GM19455 (cell line): ENCODE results near the gene PCAT6.

Source experiments
- ATAC-seq: cut with Tn5 transposase; IDR thresholded peaks from one replicate; pipeline ENCODE4 v1.9.1; 2021; ENCODE audit not compliant: unreplicated experiment

Gene PCAT6

DNA sequence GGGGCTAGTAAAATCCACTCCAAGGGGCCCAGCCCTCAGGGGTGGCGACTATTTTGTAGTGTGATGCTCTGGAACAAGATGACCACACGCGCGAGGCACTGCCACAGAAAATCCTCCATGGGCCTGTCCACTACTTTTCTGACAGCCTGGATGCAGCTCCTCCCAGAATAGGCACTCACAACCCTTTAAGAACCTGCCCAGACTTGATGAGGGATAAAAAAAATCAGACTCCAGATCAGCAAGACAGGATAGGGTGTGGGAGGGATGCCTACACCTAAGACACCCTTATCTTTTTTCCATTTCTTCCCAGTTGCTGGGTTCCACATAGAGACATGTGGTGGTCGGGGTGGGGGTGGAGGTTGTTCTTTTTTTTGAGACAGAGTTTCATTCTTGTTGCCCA lies 33.5 kb downstream of the PCAT6 start:
- no peak for ATAC-seq

DNA sequence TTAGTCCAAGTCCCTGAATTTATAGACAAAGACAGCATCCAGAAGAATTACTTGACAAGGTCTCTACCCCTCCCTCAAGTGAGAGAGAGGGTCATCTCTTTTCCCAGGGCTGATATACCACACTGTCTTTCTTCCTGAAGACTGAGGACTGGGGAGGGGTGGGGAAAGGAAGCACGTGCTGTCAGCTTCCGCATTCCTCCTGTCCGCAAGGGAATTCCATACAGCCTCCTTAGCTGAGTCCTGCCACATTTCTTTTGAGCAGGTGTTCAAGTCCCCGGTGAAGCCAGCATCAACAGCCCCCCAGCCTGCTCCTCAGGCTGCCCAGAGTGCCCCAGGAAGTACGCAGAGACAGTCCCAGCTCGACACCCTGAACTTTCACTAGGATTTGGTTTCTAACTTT lies 34.2 kb downstream of the PCAT6 start:
- no peak for ATAC-seq

DNA sequence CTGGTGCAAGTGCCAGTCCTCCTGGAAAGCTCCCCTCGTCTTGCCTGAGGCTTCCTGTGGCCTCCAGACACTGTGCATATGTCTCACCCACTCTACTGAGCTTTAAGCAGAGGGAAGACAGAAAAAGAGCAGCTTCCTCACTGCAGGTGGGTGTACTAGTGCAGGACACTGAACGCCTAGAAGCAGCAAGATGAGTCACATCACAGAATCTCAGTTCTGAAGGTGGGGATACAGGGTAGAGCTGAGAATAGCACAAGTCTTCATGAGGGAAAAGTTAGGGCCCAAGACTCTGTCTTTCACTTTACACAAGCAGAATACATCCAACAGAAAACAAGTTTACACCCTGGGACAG lies 37.4 kb downstream of the PCAT6 start:
- ATAC-seq, result peak; percentile 81

DNA sequence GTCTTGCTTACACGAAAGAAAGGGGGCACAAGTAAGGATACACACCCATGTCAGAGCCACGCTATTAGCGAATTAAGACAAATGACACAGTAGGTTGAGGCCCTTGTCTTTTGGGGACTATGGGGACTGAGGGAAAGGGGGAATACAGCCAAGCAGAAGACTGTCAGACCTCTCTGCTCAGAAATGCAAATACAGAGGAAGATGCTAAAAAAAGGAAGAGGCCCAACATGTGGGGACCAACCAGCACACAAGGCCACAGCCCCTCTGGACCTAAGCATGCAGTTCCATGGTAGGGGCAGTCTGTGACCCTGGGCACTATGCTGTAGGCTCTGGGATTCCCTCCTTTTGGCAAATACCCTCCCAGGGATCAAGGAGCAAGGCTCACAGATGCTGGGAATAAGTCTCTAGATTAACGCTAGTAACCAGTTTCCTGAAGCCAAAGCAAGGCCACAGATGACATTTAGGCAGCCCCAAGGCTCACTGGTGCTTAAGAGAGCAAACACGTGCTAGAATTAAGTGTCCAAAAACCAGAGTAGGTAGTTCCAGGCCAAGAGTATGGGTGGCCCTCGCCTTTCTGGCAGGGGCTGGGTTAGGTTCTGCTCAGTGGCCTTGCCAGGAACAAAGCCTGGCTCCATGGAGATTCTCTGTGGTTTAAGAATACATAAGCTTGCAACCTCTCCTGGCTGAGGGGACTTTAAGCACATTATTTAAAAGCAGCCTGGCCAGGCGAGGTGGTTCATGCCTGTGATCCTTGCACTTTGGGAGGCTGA lies 40.0 kb downstream of the PCAT6 start:
- no peak for ATAC-seq

DNA sequence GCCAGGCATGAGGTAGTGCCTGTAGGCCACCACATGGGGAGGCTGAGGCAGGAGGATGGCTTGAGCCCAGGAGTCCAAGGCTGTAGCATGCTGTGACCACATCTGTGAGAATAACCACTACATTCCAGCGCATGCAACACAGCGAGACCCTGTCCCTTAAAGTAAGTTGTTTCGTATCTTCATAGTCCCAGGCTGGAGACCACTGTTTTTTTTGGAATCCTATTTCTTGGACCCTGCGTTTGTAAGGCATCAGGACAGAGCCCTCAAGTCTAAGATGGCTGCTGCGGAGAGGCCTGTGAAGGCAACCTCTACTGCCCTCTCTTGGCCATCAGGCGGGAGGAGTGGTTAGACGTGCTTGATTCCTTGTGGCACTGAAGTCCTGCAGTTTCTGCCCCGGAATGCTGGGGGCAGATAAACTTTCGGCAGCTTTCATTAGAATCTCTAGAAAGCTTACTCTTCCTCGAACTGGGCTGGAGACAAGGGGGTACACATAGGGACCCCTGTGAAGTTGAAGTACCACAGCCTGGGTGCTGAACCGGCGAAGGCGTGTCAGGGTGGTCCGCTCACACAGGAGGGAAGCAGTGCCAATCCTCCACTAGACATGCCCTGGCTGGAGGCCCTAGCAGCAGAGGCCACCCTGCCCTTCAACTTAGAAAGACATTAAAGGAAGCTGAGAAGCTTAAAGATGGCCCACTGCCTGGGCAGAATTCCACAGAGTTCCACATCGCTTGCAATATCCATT lies 41.6 kb downstream of the PCAT6 start:
- no peak for ATAC-seq

DNA sequence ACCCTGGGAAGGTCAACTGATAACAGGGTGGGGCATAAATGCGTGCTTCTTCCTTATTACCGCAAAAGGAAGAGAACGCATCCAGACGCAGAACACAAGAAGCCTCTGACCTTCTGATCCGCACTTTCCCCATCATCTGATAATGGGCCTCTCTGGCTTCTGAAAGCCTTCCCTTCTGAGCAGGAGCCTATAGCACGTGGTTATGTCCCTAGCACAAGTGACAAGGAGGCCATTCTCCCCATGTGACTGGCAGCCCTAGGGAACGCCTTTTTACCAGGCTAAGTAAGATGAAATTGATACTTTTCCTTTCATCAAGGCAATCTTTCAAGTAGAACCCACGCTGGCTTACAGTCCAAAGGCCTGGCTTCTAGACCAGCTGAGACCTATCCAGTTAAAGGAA lies 44.0 kb downstream of the PCAT6 start:
- no peak for ATAC-seq

DNA sequence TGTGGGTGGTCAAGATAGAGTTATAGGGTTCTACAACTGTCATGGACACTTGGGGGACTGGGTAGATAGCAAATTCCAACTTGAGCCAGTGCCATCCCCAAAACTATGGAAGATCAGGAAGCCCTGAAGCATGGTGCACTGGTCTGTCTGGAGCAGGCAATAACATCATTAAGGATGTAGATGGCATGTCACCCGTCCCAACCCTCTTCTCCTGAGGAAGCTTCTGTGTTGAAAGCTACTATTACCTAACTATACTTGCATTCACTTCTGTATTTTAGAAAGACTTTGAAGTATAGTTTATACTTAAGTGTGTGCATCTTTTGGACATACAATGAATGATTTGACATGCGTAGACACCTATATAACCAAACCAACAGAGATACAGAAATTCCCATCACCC lies 45.3 kb downstream of the PCAT6 start:
- no peak for ATAC-seq

DNA sequence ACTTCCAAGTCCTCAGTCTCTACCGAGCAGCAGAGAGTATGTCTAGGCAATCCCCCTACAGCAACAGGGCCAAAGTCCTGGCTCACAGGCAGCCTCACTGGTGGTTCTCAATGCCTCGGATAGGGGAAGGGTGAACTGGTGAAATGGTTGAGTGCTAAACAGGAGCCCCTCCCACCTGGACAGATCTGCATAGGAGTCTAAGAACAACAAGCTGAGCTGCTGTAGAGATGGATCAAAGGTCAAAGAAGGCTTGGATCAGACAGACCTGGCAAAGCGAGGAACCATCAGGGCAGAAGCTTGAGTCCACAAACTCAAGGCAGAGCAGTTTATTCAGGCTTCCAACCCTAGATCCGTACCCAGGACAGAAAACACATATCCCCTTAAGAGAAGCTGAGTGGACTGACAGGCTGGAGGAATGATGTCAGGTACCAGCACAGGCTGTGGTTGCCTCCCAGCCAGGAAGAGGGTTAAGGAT lies 46.4 kb downstream of the PCAT6 start:
- no peak for ATAC-seq

DNA sequence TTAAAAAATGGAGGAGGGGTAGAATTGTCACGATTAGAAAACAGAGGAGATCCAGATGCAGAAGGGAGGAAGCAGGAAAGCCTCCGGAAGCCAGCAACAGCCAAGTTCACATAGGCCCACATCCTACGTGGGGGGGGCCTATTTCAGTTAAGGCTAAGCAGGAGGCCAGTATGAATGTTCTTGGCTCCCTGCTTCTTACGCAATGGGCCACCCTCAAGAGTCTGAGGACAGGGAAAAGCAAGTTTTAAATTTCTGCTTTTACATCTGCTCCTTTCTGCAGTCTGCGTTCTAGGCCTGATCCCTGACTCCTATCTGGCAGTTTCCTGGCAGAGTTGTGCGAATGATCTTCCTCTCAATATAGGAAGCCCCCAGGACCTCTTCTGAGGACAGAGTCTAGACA lies 47.6 kb downstream of the PCAT6 start:
- ATAC-seq, result no peak

DNA sequence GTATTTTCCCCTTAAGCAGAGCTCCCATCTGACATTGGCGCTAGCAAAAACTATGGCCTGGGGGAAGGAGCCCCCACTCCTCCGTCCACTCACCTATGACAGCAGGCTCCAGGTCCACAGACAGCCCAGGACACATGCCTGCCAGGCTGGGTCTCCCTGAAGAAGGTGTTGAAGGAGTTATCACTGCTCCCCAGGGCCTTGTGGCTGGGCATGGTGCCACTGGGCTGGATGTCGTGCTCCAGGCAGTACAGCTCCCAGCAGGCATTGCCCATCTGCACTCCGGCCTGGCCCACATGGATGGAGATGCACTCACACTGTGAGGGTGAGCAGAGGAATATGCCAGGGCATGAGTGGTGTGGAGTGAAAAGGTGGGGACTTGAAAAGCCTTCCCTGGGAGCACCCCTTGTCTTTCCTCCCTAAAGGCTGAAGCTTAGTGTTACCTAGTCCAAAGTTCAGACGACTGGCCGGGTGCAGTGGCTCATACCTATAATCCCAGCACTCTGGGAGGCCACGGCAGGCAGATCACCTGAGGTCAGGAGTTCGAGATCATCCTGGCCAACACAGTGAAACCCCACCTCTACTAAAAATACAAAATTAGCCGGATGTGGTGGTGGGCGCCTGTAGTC lies 48.1 kb downstream of the PCAT6 start:
- no peak for ATAC-seq

DNA sequence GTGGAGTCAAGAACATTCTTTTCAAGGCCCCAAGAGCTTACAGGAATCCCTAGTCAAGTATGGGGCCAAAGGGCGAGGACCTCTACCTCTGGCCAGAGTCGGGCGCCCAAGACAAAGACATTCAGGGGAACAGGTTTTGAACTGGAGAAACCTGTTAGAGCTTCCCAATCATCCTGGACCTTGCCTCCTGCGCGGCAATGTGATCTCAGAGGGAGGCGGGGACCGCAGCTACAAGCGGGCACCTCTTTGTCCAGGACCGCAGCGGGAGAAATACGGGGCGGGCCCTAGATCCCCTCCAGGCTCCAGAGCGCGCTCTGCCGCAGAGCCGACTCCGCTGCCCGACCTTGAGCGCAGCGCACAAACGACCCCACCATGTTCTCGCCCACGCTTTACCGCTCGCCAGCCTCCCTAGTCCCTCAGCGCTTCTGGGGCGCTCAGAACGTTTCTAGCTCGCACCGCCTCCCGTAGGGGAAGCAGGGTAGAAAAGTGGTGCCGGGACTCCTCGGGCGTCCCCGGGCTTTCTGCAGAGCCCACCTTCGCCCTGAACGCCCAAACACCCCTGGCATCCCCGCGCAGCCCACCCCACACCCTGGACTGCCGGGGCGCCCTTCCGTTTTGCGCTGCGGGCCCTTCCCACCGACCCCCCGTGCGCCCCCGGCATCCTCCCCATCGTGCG lies 50.1 kb downstream of the PCAT6 start:
- peak; percentile 31 for ATAC-seq
